Right lobe of liver (tissue), 6 donors: ENCODE data around the gene DAPK1. TPM values are rescaled to one million over a fixed set of nuclear protein-coding genes. Genes with fewer than 3 reads are reported as not detected.
A peak's percentile ranks its signal among the peaks of the same experiment; 100 is the strongest.

Source experiments
- ATAC-seq, 4 donors: fragments of 200-7000 bp; cut with Tn5 transposase; one replicate each; pipeline ENCODE4 v1.9.1; 2020; ENCODE audit warnings: mild to moderate bottlenecking in 4 of 4, moderate library complexity in 4 of 4
- DNase-seq, 3 donors: peaks; one replicate each; pipeline ENCODE4 v3.0.0-alpha.2; 2020
- H3K27ac ChIP-seq, 3 donors: fragments of 200-600 bp; one replicate each; pipeline ENCODE4 v1.8.0; 2022
- H3K27me3 ChIP-seq, 2 donors: fragments of 200-600 bp; one replicate each; pipeline ENCODE4 v1.8.0; 2022
- H3K36me3 ChIP-seq, 4 donors: fragments of 200-600 bp; sonication (generic) in 1 of 4; one replicate each; pipeline versions ENCODE4 v1.5.1 to v1.8.0; 2017 to 2022; ENCODE audit warnings: control low read depth in 1 of 4
- H3K4me1 ChIP-seq, 4 donors: fragments of 200-600 bp; sonication (generic) in 1 of 4; one replicate each; pipeline versions ENCODE4 v1.5.1 to v1.8.0; 2017 to 2022; ENCODE audit warnings: control low read depth in 1 of 4
- H3K4me3 ChIP-seq, 3 donors: fragments of 200-600 bp; one replicate each; pipeline ENCODE4 v1.8.0; 2022
- H3K9me3 ChIP-seq, 4 donors: fragments of 200-600 bp; sonication (generic) in 1 of 4; one replicate each; pipeline versions ENCODE4 v1.5.1 to v1.8.0; 2017 to 2022; ENCODE audit warnings: control low read depth in 1 of 4
- CTCF ChIP-seq, 4 donors: fragments of 200-600 bp in 3 of 4; fragments of 450-650 bp in 1 of 4; IDR thresholded peaks; one replicate each; pipeline versions ENCODE4 v1.5.1 to v1.8.0; 2016 to 2022; ENCODE audit warnings: antibody characterized with exemption in 4 of 4, mild to moderate bottlenecking in 2 of 4
- POLR2A ChIP-seq: fragments of 450-650 bp; IDR thresholded peaks from one replicate; pipeline ENCODE4 v1.6.1; 2017; ENCODE audit warnings: antibody characterized with exemption, mild to moderate bottlenecking
- WGBS: methylation state at CpG from one replicate; pipeline ENCODE4 v1.1.6; 2018; ENCODE audit warnings: low coverage, low lambda C conversion rate; ENCODE audit not compliant: insufficient coverage; ENCODE audit errors: missing lambda C conversion rate; 5-methylcytosine and 5-hydroxymethylcytosine counted together
- intact Hi-C, 2 donors: fragments of 100-400 bp; cut with DNase I; formaldehyde crosslinking; loops; one replicate each; pipeline versions ENCODE4 v1.11.2 to v1.14.1; 2022
- total RNA-seq, 6 experiments: library from RNA; depleted of rRNA in 2 of 6; stranded (reverse); fragments of >200 nt in 2 of 6; fragmentation: NEBNext Ultra II Directional in 3 of 6; extraction: Animal tissue kit (Norgen Biotek cat#: 25700) in 3 of 6; gene quantifications; one replicate each; pipeline versions ENCODE4 v1.1.0 to v1.2.4, GENCODE V29; 2016 to 2023
- donor health status: DM: no; HTN: yes; CAD: no.
- donor health status: DM: no; HTN: no; CAD: no.
- donor health status: DM: no; HTN: no; CAD: no.
- donor health status: DM: no; HTN: yes; CAD: no.
- donor health status: DM: no; HTN: yes; CAD: no.

DAPK1 gene
- total RNA-seq, 6 experiments from 2014 or later = 17.4 to 55.0 (median 33.9) TPM

GRCh38 chr9:87714819-87715218, 217.2 kb downstream of the DAPK1 start:
- no peaks in the 10 kb centered on the region for H3K27me3 ChIP-seq
- intact Hi-C loops = no loop called here
- H3K9me3 ChIP-seq = no peaks in the 10 kb centered on the region
- TF ChIP-seq CTCF (IDR thresholded peaks at IDR 0.05) = no peak
- H3K4me3 ChIP-seq = no peak overlapping the region
- peak overlapping the region in 2 of 3 donors; percentile 17 to 56 for H3K27ac ChIP-seq
- peaks cover 0 to 15% (median 2%) of the 10 kb centered on the region in 4 donors for H3K4me1 ChIP-seq
- WGBS = 31% methylated on average over 2 of the region's 2 CpGs
- DNase-seq = peak in 1 of 3 donors; percentile 66
- no peaks in the 10 kb centered on the region for H3K36me3 ChIP-seq
- ATAC-seq = peak; percentile 64 to 86 (median 74)

DNA sequence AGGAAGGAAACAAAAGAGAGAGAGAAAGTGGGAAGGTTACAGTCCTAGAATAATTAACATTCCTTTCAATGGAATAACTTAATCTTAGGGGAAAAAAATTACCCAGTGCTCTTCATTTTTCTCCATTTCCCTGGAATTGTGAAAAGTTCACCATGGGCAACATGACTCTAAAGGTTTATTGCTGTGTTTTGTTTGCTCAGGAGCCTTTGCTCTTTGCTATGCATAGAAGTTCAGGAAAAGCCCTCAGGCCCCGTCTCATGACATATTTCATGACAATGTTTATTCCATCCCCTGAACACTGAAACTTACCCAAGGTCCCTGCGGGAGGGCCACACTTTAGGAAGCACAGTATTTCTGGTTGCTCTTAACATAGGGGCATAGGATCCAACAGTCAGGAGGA, 218.5 kb downstream of the DAPK1 start:
- WGBS = 62% methylated on average over 2 of the region's 2 CpGs

GRCh38 chr9:87717456-87717855, 219.8 kb downstream of the DAPK1 start:
- WGBS = no CpG with 5 or more reads among the region's 1 CpG
- DNase-seq (no peak), ATAC-seq (no peak)
- H3K27ac ChIP-seq = no peak overlapping the region
- H3K27me3 ChIP-seq = no peaks in the 10 kb centered on the region
- TF ChIP-seq CTCF (IDR thresholded peaks at IDR 0.05) = no peak
- TF ChIP-seq POLR2A = no peak
- H3K4me1 ChIP-seq = peaks cover 0 to 15% (median 2%) of the 10 kb centered on the region in 4 donors
- H3K4me3 ChIP-seq = no peak overlapping the region
- intact Hi-C loops = no loop called here
- no peaks in the 10 kb centered on the region for H3K9me3 ChIP-seq
- no peaks in the 10 kb centered on the region for H3K36me3 ChIP-seq

More for the DNA sequence above, 218.5 kb downstream of the DAPK1 start:
- DNase-seq (no peak), ATAC-seq (no peak)
- Histone ChIP-seq H3K36me3 (no peaks in the 10 kb centered on the region), H3K4me1 (peaks cover 0 to 15% (median 2%) of the 10 kb centered on the region in 4 donors), H3K27ac (no peak overlapping the region), H3K9me3 (no peaks in the 10 kb centered on the region), H3K27me3 (no peaks in the 10 kb centered on the region), H3K4me3 (no peak overlapping the region)
- no peak for TF ChIP-seq POLR2A
- TF ChIP-seq CTCF (IDR thresholded peaks at IDR 0.05) = no peak
- intact Hi-C loops = no loop called here

- Histone ChIP-seq H3K9me3 (no peaks in the 10 kb centered on the region), H3K4me1 (peaks cover 0 to 15% (median 2%) of the 10 kb centered on the region in 4 donors), H3K27me3 (no peaks in the 10 kb centered on the region), H3K36me3 (no peaks in the 10 kb centered on the region), H3K27ac (peak overlapping the region in 1 of 3 donors; percentile 31), H3K4me3 (no peak overlapping the region)
- ATAC-seq = no peak
- no peak for TF ChIP-seq CTCF (IDR thresholded peaks at IDR 0.05)
- TF ChIP-seq POLR2A = no peak
- no peak for DNase-seq
- intact Hi-C loops = no loop called here
- whole genome bisulfite sequencing = 92% methylated on average over 2 of the region's 3 CpGs
Measured at GRCh38 chr9:87718231-87718630, 220.6 kb downstream of the DAPK1 start.
